Caki2 (cell line): ENCODE data around the gene KRTAP10-4. TPM values are rescaled to one million over a fixed set of nuclear protein-coding genes. Genes with fewer than 3 reads are reported as not detected.
"Not testable (repeated sequence)": the region's sequence is repeated elsewhere in the genome, so short reads cannot be mapped to it uniquely, and the experiment has no call there.

Source experiments
- DNase-seq: peaks from one replicate; pipeline ENCODE4 v3.0.0-alpha.2; 2015; ENCODE audit warnings: low read depth
- in situ Hi-C: cut with HindIII; loops from 2 replicates; pipeline ENCODE4 v1.10.0; 2016; ENCODE audit warnings: low sequenced_read_pairs, low pct_unique_long_range_greater_than_20kb, mixed read lengths
- total RNA-seq: library from RNA; depleted of rRNA; stranded (reverse); fragments of >200 nt; shearing (Covaris generic); gene quantifications from 2 replicates; pipeline ENCODE4 v1.2.3, GENCODE V29; 2014; ENCODE audit warnings: low replicate concordance; rRNA removed

The KRTAP10-4 gene, protein sequence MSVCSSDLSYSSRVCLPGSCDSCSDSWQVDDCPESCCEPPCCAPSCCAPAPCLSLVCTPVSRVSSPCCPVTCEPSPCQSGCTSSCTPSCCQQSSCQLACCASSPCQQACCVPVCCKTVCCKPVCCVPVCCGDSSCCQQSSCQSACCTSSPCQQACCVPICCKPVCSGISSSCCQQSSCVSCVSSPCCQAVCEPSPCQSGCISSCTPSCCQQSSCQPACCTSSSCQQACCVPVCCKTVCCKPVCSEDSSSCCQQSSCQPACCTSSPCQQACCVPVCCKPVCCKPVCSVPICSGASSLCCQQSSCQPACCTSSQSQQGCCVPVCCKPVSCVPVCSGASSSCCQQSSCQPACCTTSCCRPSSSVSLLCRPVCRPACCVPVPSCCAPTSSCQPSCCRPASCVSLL
- total RNA-seq = not detected in 2 replicates

DNA sequence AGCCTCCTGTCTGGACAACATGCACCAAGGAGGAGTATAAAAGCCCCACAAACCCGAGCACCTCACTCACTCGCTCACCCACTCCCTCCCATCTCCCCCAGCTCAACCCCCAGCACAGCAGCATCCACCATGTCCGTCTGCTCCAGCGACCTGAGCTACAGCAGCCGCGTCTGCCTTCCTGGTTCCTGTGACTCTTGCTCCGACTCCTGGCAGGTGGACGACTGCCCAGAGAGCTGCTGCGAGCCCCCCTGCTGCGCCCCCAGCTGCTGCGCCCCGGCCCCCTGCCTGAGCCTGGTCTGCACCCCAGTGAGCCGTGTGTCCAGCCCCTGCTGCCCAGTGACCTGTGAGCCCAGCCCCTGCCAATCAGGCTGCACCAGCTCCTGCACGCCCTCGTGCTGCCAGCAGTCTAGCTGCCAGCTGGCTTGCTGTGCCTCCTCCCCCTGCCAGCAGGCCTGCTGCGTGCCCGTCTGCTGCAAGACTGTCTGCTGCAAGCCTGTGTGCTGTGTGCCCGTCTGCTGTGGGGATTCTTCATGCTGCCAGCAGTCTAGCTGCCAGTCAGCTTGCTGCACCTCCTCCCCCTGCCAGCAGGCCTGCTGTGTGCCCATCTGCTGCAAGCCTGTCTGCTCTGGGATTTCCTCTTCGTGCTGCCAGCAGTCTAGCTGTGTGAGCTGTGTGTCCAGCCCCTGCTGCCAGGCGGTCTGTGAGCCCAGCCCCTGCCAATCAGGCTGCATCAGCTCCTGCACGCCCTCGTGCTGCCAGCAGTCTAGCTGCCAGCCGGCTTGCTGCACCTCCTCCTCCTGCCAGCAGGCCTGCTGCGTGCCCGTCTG, at the start of gene KRTAP10-4:
TSS of gene KRTAP10-4 (plus strand) at position 100 of the 827 bp plus-strand sequence. CDS start at position 130, 30 bp downstream.
- in situ Hi-C loops, DNase-seq: not testable (repeated sequence)

DNA sequence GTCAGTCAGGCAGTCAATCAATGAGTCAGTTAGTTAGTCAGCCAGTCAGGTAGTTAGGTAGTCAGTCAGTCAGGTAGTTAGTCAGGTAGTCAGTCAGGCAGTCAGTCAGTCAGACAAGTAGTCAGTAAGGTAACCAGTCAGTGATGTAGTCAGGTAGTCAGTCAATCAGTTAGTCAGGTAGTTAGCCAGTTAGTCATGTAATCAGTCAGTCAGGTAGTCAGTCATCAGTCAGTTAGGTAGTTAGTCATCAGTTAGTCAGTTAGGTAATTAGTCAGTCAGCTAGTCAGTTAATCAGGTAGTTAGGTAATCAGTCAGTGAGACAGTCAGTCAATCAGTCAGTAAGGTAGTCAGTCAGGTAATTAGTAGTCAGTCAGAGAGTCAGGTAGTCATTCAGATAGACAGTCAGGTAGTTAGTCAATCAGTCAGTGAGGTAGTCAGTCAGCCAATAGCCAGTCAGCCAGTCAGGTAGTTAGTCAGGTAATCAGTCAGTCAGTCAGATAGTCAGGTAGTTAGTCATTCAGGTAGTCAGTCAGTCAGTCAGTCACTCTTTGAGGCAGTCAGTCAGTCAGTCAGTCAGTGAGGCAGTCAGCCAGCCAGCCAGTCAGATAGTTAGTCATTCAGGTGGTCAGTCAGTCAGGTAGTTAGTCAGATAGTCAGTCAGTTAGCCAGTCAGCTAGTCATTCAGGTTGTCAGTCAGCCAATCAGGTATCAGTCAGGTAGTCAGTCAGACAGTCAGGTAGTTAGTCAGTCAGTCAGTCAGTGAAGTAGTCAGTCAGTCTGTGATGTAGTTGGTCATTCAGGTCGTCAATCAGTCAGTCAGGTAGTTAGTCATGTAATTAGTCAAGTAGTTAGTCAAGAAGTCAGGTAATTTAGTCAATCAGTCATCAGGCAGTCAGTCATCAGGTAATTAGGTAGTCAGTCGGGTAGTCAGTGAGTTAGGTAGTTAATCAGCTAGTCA, 48.8 kb upstream of the KRTAP10-4 start:
- no peak for DNase-seq
- in situ Hi-C loops = no loop called here

DNA sequence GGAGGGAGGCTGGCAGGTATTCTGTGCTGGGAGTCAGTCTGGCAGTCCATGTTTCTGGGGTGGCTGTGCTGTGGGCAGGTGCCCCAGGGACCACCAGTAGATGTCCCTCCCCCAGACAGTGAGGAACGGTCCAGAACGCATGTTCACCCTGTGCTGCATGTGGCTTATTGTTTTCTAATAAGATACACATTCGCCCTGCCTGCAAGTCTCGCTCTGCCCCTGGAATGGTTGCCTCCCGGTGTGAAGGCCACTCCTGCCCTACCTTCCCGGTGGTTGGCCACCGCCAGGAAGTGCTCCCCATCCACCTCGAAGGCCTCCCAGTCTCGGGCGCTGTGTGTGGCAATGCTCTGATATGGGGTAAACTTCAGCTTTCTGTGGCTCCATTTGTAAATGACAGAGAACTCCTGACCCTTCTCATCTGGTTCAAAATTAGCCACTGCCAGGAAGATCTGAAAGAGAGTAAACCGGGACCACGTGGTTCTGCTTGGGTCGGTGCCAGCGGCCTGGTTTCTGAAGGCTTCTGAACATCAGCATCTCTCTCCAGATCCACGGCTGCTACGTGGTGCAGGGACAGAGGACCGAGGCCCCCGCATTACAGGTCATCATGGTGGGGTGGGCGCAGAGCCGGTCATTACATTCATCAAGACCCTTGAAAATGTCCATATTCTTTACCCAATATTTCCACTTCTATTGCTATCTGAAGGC, 48.0 kb upstream of the KRTAP10-4 start:
- DNase-seq = no peak
- in situ Hi-C loops = no loop called here

DNA sequence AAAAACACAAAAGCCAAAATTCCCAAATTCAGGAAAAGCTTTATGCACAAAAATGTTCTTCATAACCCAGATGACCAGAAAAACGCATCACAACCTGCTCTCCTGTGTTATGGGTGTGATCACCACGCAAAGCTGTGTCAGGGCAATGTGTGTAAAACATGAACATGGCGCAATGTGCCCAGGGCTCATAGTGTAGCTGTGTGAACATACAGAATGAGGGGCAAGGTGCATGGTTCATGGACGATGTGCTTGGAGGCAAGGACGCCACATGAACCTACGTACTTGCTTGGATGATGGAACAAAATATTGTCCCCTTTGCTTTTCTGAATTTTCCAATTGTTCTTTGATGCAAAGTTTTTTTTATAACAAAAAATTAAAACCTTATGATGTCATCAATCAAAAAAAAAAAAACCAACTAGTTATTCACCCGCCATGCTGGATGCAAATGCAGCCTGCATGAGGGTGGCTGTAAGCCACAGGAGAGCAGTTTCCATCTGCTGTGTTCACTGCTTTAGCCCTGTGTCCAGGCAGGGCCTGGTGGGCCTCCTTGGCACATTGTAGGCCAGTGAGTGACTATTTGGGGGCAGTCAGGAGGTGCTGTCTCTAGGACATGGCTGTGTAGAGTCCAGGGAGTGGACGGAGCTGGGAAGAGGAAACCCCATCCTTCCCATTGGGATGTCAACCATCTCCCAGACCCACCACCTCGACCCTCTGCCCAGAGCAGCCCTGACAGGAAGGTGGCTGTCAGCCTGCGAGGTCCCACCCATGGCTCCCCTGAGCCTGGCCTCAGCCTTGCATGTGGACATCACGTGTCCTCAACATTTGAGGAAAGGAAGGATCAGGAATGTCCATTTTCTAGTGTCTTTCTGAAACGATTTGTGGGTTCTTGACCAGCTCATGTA, 47.2 kb upstream of the KRTAP10-4 start:
- no peak for DNase-seq
- in situ Hi-C loops = no loop called here

DNA sequence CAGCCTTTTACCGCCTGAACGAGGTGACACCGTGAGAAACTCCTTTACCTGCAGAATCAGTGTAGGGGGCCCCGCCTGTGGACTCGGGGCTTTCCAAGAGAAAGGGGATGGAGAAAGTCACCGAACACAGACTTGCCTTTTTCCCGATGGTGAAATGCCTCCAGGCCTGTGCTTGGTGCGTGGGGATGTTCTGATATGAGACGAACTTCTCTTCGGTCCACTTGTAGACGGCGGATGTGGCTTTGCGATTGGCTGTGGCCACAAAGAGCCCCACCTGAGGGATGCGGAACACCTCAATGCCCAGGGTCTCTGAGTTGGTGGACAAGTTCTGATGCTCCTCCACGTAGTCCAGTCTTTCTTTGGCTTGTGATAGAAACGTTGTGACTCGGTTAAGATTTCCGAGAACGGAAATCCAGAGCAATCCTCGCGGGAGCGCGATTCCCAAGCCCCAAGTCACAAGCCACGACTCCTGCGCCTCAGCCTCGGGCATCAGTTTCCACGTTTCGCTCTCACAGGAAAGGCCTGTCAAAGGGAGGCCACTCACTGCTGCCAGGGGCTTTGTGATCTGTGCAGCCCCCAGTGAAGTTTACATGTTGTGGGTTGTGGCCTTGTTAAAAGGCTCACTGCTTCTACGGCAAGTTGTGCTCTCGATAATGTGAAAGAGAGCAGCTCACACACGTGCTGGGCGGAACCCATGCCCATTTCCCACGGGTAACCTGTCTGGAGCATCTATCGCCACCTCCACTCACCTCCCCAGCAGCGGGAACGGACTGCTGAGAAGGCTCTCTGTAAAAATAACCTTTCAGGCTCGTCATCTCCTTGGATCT, 46.2 kb upstream of the KRTAP10-4 start:
- in situ Hi-C loops = no loop called here

DNA sequence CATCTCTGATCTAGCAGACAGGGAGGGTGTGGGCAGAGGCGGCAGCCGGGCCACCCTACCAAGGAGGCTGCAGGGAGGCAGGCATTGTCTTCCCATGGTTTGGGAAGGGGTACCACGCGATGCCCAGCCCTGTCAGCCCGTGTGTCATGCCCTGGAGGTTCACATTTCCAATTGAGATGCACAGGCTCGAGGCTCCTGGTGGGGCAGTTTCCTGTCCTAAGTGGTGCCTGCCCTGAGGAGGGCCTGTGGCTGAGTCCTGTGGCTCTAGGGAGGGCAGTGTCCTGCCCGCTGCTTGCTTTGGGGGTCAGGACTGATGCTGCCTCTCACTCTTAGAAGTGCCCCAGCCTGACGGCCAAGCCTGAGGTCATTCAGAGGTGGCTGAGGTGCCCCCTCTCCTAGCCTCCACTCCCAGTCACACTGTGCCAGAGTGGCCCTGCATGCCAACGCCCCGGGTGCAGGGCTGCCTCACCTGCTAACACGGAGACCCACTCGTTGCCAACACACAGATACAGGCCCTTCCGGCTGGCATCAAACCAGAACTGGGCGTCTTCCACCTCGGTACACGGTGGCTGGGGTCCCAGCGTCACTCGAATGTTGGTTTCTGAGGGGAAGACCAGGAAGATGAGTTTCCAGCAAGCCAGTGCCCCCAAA, 45.4 kb upstream of the KRTAP10-4 start:
- DNase-seq = no peak
- in situ Hi-C loops = no loop called here

More for the DNA sequence above, 46.2 kb upstream of the KRTAP10-4 start:
- no peak for DNase-seq

DNA sequence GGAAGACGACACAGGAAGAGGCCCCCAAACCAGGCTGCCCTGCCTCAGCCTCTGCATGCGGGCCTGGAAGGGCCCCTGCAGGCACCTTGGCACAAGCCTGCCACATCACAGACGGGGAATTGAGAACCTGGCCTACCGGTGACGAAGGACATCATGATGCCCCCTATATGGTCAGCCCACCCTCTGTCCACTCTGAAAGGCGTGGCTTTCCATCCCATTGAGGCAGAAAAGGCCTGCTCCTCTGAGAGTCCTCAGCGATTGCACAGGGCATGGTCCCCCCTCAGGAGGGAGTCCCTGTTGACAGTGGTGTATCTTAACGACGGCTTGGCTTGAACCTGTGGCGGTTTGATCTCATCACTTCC, 44.9 kb upstream of the KRTAP10-4 start:
- in situ Hi-C loops = no loop called here
- DNase-seq = no peak

DNA sequence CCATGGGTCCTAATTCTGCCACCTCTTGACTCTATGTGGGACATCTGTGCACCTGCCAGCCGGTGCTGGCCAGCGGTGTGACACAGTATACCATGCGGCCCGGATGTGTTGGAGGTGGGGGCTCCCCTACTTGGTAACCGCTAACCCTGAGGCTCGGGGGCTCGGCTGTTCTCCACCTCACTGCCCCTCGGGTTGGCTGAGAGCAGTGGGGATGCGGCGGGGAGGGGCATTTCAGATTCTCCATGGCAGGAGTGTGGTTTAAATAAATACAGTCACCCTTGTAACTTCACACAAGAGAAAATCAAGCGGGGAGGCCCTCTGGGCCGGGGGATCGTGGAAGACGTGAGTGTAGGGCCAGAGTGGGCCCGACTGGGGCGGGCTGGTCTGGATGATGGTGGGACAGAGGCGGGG, 44.5 kb upstream of the KRTAP10-4 start:
- in situ Hi-C loops = no loop called here

DNA sequence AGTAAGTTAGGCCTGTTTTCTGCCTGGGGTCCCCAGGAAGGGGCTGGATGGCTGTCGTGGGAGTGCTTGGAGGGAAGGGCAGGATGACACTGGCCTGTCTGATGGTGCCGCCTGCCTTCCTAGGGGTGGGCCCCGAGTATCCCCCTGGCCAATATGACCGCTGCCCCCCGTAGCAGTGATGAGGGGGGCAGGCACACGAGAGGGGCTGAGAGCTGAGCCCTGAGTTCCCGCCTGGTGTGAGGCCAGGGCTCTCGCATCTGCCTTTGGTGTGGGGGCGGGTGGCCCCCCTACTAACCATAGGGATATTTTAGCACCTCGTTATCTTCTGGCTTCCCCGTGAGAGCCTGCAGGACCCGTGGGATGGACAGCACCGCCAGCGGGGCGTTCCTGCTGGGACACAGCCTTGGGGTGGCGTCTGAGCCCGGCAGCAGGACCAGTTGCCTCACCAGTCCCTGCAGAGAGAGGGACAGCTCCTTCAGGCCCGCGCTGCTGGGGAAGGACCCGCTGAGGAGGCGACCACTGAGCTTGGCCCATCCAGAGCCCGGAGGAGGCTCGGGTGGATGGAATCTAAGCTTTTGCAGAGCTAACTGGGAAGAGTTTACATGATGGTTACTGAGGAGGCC, 43.9 kb upstream of the KRTAP10-4 start:
- no peak for DNase-seq
- in situ Hi-C loops = no loop called here

More for the DNA sequence above, 44.5 kb upstream of the KRTAP10-4 start:
- no peak for DNase-seq

DNA sequence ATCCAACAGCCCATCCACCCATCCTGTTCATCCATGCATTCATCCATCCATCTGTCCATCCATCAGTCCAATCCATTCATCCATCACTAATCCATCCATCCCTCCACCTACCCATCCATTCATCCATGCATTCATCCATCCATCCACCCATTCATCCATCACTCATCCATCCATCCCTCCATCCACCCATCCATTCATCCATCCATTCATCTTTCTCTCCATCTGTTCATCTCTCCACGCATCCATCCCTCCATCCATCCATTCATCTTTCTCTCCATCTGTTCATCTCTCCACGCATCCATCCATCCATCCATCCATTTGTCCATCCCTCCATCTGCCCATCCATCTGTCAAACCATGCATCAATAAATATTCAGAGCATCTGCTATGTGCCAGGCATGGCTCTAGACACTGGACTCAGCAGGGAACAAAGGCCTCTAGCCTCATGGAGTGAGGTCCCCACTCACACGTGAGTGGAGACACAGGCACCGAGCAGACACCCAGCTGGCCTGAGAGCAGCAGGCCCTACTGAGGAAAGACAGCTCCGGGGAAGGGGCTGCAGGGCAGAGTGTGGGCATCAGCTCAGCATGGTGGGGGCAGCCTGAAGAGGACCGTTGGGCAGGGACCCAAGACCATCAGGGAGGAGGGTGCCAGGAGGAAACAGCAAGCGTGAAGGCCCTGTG, 43.2 kb upstream of the KRTAP10-4 start:
- DNase-seq = no peak
- in situ Hi-C loops = no loop called here

DNA sequence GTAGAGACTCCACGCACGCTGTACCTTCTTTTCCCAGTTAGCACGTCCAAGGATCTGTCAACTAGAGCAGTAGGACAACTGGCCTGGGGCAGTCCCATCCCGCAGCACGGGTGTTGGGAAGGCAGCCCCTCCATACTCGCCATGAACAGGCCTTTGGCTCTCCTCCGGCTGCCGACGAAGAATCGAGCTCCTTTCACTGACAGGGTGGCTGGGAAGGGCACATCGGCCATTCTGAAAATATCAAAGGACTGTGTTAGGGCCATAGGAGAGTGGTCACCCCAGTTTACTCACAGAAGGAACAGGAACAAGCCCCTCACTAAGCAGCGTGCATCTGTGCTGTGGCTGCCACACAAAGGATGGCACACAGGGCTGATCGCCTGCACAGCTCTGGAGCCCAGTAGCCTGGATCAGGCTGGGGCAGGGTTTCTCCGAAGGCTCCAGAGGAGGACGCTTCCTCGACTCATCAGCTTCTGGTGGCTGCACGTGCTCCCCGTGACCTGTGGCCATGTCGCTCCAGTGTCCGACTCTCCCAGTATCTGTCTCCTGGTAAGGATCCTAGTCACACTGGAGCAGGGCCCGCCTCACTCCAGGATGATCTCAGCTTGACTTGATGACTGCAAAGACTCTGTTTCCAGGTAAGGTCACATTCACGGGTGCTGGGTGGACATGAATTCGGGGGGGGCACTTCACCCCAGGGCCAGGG, 42.5 kb upstream of the KRTAP10-4 start:
- DNase-seq = no peak
- in situ Hi-C loops = no loop called here

DNA sequence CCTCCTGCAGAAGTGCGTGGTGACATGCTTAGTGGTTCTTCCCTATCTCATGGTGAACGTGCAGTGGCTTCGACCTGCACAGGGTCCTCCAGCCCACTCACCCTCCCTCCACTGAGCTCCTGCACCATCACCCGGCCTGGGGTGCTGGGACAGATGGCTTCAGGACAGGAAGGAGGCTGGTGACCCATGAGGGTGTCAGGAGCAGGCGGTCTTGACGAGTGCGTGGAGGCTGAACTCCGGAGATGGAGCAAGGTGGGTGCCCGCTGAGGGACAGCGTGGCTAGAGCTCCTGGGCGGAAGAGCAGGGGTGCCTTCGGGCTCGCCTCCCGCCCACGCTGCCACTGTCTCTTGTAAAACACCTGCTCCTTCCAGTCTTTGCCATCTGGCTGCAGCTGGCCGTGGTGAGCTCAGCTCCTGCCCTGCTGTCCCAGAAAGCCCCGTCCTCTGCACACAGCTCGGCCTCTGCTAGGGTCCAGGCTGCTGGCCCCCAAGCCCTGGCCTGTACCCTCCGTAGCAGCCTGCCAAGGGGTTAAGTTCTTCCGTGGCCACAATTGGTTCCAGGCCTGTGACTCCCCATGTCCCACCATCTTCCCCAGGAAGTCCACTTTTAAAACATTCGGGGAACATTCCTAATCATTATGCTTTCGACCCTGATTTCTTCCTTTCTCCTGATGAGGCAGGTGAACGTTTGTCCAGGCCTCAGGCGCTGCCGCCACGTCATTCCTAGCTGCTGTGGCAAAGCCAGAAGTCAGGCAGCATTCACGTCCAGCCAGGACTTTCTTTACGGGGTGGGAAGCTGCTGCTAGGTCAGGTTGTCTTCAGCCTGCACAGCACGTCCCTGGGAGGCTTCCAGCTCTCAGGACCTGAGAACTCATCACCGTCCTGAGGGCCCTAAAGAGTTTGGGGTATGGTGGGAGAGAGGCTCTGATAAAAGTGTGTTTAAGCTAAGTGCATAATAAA, 41.6 kb upstream of the KRTAP10-4 start:
- no peak for DNase-seq
- in situ Hi-C loops = no loop called here

DNA sequence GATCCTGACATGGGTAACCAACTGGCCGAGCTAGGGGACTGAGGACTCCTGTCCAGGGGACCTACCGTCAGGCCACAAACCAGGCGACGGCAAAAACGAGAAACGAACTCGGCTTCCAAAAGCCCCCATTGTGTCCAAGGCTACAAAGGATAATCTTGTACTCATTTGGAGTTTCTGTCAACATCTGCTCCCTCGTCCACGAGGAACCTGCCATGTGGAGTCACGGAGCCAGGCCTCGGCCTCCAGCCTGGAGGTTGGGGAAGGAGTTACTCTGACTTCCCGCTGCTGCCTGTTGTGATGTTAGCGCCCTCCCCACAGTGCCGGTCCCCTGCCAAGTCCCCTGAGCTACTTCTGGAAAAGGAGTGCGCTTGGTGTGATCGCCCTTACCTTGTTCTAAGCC, 40.8 kb upstream of the KRTAP10-4 start:
- DNase-seq = no peak
- in situ Hi-C loops = no loop called here
